ENCODE results near the gene TMPRSS2.
"Not testable (repeated sequence)": the region's sequence is repeated elsewhere in the genome, so short reads cannot be mapped to it uniquely, and the experiment has no call there.

TMPRSS2 gene

DNA sequence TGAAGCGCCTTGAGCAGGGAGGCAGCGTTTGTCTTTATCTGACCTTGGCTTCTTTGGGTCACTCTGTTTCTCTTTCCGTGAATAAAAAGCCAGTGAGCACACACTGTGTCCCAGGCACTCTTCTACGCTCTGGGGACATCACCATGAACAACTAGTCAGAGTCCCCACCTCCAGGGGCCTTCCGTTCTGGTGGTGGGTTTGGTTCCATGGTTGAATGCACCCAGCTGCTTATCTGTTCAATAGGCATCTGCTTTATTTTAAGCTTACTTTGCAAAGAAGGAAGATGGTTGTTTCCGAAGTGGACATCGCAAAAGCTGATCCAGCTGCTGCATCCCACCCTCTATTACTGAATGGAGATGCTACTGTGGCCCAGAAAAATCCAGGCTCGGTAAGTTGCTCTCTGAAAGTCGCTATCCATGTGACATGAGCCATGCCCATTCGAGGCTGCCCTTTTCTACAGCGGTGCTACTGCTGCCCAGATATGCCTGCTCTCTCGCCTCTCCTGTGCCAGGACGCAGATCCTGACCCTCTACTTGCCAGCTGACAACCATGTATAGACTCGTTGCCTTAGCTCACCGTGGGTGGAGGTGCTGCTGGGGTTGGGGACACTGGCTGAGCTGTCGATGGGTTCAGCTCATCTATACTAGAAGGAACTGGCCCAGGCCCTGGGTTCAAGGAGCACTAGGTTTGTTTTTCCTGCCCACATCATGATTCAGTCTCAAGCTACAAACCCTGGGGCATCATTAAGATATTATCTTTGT is 76.0 kb downstream of the TMPRSS2 start:
- Histone ChIP-seq H3K4me1 (ENCODE audit: insufficient read depth, low read length) (no peaks in the 10 kb centered on the region), H3K36me3 (ENCODE audit: insufficient read depth, low read length) (no peaks in the 10 kb centered on the region), H3K9me3 (ENCODE audit: low read length) (no peaks in the 10 kb centered on the region), H3K4me3 (ENCODE audit: low read length) (no peak overlapping the region), H2AFZ (ENCODE audit: low read depth, low read length) (no peak overlapping the region), H3K27me3 (ENCODE audit: insufficient read depth, low read length) (peaks cover 2% of the 10 kb centered on the region)

DNA sequence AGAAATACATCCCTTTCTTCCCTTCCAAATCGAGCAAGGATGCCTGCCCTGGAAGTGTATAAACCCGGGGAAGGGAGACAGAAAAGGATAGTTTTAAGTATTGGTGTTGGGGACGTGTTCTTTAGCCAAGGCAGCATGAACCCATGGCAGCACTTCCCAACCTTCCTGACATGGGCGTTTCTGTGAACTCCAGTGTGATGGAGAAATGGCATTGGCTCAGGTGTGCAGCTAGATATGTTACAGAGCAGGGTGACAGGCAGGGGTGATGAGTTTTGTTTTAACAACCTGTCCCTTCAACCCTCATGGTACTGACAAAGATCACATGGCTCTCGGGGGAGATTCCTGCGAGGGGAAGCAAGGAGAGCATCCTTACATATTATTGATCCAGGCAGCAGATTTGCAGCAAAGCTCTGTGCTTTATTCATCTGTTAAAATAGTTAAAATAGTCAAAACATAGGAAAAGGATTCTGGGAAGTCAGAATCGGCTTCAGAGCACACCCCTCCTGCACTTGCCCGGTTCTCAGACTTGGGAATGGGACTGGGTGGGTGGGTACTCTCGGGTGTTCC is 78.0 kb downstream of the TMPRSS2 start:
- Histone ChIP-seq H3K9me3 (ENCODE audit: low read length) (no peaks in the 10 kb centered on the region), H3K4me1 (ENCODE audit: insufficient read depth, low read length) (no peaks in the 10 kb centered on the region), H3K4me3 (ENCODE audit: low read length) (no peak overlapping the region), H3K36me3 (ENCODE audit: insufficient read depth, low read length) (no peaks in the 10 kb centered on the region), H2AFZ (ENCODE audit: low read depth, low read length) (no peak overlapping the region), H3K27me3 (ENCODE audit: insufficient read depth, low read length) (peaks cover 10% of the 10 kb centered on the region)

DNA sequence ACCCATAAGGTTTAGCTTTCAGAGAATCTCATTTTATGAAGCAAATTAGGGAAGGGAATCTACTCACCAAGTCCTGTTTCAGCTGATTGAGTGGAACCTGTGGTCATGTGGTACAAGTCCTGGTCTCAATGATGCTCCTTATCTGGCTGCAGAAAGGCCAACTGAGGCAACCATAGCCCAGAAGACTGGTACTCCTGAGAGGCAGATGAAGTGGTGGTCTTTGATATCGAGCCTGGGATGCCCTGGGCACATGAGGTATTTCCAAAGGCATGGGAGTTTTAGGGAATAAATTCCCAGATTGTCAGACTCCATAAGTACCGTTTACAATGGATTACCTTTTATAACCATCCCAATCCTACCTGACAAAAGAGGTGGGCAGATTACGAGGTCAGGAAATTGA is 78.7 kb downstream of the TMPRSS2 start:
- H3K27me3 ChIP-seq (ENCODE audit: insufficient read depth, low read length): peaks cover 10% of the 10 kb centered on the region
- H3K4me1 ChIP-seq (ENCODE audit: insufficient read depth, low read length): no peaks in the 10 kb centered on the region
- H3K36me3 ChIP-seq (ENCODE audit: insufficient read depth, low read length): no peaks in the 10 kb centered on the region
- H3K4me3 ChIP-seq (ENCODE audit: low read length): no peak overlapping the region
- no peaks in the 10 kb centered on the region for H3K9me3 ChIP-seq (ENCODE audit: low read length)
- no peak overlapping the region for H2AFZ ChIP-seq (ENCODE audit: low read depth, low read length)

DNA sequence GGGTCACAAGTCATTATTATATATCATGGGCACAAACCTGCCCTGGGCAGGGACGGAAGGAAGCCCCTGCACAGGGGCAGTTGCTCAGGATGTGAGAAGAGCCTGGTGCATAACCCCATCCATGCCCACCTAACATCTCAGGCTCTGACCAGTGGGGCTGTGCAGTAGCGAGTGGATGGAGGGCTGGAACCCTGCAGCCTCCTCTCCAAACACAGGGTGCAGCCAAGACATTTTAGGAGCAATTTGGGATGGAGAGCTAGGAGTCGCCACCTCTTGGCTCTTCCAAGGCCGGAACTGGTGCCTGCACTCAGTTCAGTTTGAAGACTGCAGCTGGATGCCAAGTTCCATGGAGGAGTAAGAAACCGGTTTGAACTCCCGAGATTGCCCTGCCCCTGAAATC is 79.1 kb downstream of the TMPRSS2 start:
- H3K27me3 ChIP-seq (ENCODE audit: insufficient read depth, low read length): peaks cover 10% of the 10 kb centered on the region

DNA sequence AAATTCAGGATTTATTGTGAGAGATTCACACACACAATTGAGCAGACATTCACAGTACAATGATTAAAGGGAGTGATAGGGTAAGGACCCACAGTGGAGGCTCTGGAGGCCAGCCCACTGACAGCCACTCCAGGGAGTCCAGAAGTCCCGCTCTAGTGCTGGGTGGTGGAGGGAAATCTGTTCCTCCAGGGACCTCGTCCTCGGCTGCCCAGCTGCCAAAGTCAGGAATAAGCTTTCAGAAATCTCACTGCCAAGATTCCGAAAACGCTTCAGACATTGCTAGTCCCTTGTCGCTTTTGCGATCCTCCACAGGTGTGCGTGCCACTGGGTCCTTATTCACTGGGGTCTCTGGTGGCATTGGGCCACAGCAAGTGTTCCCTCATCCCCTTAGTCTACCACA is 79.6 kb downstream of the TMPRSS2 start:
- H3K4me3 ChIP-seq (ENCODE audit: low read length): no peak overlapping the region
- peaks cover 10% of the 10 kb centered on the region for H3K27me3 ChIP-seq (ENCODE audit: insufficient read depth, low read length)
- H3K36me3 ChIP-seq (ENCODE audit: insufficient read depth, low read length): no peaks in the 10 kb centered on the region
- H3K4me1 ChIP-seq (ENCODE audit: insufficient read depth, low read length): no peaks in the 10 kb centered on the region
- H2AFZ ChIP-seq (ENCODE audit: low read depth, low read length): no peak overlapping the region
- no peaks in the 10 kb centered on the region for H3K9me3 ChIP-seq (ENCODE audit: low read length)

More for the DNA sequence above, 79.1 kb downstream of the TMPRSS2 start:
- Histone ChIP-seq H3K4me1 (ENCODE audit: insufficient read depth, low read length) (no peaks in the 10 kb centered on the region), H3K4me3 (ENCODE audit: low read length) (no peak overlapping the region), H3K36me3 (ENCODE audit: insufficient read depth, low read length) (no peaks in the 10 kb centered on the region), H3K9me3 (ENCODE audit: low read length) (no peaks in the 10 kb centered on the region), H2AFZ (ENCODE audit: low read depth, low read length) (no peak overlapping the region)

DNA sequence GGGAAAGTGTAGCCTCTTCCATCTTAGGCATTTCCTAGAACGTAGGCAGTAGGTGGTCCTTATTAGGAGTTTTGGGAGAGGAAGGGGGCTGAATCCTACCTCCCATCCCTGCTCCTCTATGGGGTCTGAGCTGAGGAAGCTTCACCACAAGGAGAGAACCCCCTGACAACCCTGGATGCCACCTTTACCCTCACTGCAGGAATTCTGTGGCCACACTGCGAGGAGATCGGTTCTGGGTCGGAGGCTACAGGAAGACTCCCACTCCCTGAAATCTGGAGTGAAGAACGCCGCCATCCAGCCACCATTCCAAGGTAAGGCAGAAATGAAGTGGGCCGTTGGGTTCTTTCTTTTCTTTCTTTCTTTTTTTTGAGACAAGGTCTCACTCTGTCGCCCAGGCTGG is 80.4 kb downstream of the TMPRSS2 start:
- Histone ChIP-seq H3K27me3 (ENCODE audit: insufficient read depth, low read length) (peaks cover 10% of the 10 kb centered on the region), H3K4me1 (ENCODE audit: insufficient read depth, low read length) (no peaks in the 10 kb centered on the region), H3K9me3 (ENCODE audit: low read length) (no peaks in the 10 kb centered on the region), H3K4me3 (ENCODE audit: low read length) (no peak overlapping the region), H3K36me3 (ENCODE audit: insufficient read depth, low read length) (no peaks in the 10 kb centered on the region), H2AFZ (ENCODE audit: low read depth, low read length) (no peak overlapping the region)

DNA sequence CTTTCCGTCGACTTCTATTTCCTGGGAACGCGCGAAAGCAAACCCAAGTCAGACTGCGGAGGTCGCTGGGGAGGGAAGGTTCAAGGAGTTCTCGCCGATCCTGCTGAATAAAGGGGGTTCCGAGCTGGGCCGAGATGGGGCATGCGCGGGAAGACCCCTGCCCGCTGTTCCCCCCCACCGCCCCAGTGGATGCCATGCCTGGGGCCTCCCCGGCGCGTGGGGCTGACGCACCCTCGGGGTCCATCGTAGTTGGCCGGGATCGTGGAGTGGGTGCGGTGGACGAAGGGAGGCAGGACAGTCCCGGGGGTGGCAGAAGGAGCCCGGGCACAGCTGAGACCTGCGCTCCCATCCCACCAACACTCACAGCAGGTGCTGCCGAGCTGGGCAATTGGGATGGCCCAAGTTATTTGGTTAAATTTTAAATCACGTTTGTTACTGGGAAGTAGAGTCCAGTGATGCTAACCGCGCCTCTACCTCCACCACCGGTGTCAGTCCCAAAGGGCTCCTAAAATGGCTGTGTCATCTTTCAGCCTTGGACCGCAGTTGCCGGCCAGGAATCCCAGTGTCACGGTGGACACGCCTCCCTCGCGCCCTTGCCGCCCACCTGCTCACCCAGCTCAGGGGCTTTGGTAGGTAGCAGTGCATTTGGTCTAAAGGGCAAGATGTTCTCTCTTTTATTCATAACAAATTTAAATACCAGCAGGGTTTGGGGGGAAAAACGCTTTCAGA is 81.1 kb downstream of the TMPRSS2 start:
- H3K4me3 ChIP-seq (ENCODE audit: low read length): no peak overlapping the region
- peaks cover 10% of the 10 kb centered on the region for H3K27me3 ChIP-seq (ENCODE audit: insufficient read depth, low read length)

DNA sequence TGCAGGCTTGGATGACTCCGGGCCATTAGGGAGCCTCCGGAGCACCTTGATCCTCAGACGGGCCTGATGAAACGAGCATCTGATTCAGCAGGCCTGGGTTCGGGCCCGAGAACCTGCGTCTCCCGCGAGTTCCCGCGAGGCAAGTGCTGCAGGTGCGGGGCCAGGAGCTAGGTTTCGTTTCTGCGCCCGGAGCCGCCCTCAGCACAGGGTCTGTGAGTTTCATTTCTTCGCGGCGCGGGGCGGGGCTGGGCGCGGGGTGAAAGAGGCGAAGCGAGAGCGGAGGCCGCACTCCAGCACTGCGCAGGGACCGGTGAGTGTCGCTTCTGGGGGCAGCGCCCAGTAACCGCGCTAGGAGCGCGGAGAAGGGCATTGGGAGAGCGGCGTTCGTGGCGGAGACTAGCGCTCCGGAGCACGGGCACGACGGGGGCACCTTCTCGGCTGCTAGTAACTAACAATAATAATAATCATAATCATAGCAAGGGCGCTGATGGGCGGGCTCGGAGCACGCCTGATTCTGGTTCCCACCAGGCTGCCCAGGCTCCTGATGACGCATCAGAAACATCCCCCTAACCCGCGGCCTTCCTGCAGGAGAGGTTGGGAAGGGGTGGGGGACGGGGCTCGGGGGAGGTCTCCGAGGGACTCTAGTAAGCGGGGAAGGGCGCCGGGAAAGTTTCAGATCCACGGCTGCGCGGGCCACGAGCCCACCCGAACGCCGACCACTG is 81.8 kb downstream of the TMPRSS2 start, which contains the start of gene MX1:
Gene MX1 (plus strand): TSS at position 286 of the 722 bp plus-strand sequence. CDS start 5,832 bp downstream, outside the sequence.
- Histone ChIP-seq H3K9me3 (ENCODE audit: low read length) (no peaks in the 10 kb centered on the region), H3K4me1 (ENCODE audit: insufficient read depth, low read length) (no peaks in the 10 kb centered on the region), H2AFZ (ENCODE audit: low read depth, low read length) (no peak within 1 kb of the TSS), H3K36me3 (ENCODE audit: insufficient read depth, low read length) (no peaks in the 10 kb centered on the region), H3K27me3 (ENCODE audit: insufficient read depth, low read length) (peaks cover 10% of the 10 kb centered on the region), H3K4me3 (ENCODE audit: low read length) (no peak within 1 kb of the TSS)

More for the DNA sequence above, 81.1 kb downstream of the TMPRSS2 start:
- Histone ChIP-seq H3K36me3 (ENCODE audit: insufficient read depth, low read length) (no peaks in the 10 kb centered on the region), H2AFZ (ENCODE audit: low read depth, low read length) (no peak overlapping the region), H3K4me1 (ENCODE audit: insufficient read depth, low read length) (no peaks in the 10 kb centered on the region), H3K9me3 (ENCODE audit: low read length) (no peaks in the 10 kb centered on the region)

DNA sequence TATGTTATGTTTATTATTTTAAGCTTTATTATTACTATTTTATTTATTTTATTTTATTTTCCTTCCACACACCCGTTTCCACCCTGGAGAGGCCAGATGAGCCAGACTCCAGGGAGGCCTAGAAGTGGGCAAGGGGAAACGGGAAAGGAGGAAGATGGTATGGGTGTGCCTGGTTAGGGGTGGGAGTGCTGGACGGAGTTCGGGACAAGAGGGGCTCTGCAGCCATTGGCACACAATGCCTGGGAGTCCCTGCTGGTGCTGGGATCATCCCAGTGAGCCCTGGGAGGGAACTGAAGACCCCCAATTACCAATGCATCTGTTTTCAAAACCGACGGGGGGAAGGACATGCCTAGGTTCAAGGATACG is 82.4 kb downstream of the TMPRSS2 start:
- no peaks in the 10 kb centered on the region for H3K9me3 ChIP-seq (ENCODE audit: low read length)
- H3K4me1 ChIP-seq (ENCODE audit: insufficient read depth, low read length): no peaks in the 10 kb centered on the region
- H3K36me3 ChIP-seq (ENCODE audit: insufficient read depth, low read length): no peaks in the 10 kb centered on the region
- peaks cover 10% of the 10 kb centered on the region for H3K27me3 ChIP-seq (ENCODE audit: insufficient read depth, low read length)
- H3K4me3 ChIP-seq (ENCODE audit: low read length): no peak overlapping the region
- no peak overlapping the region for H2AFZ ChIP-seq (ENCODE audit: low read depth, low read length)

DNA sequence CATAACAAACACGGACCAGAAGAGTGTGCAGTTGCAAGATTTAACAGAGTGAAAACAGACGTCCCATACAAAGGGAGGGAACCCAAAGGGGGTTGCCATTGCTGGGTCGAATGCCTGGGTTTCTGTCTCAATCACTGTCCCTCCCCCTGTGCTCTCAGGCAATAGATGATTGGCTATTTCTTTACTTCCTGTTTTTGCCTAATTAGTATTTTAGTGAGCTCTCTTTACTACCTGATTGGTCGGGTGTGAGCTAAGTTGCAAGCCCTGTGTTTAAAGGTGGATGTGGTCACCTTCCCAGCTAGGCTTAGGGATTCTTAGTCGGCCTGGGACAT is 84.7 kb downstream of the TMPRSS2 start:
- not testable (repeated sequence) for H3K27me3 ChIP-seq (ENCODE audit: insufficient read depth, low read length); H3K9me3 ChIP-seq (ENCODE audit: low read length); H3K4me3 ChIP-seq (ENCODE audit: low read length); H3K36me3 ChIP-seq (ENCODE audit: insufficient read depth, low read length); H2AFZ ChIP-seq (ENCODE audit: low read depth, low read length); H3K4me1 ChIP-seq (ENCODE audit: insufficient read depth, low read length)

DNA sequence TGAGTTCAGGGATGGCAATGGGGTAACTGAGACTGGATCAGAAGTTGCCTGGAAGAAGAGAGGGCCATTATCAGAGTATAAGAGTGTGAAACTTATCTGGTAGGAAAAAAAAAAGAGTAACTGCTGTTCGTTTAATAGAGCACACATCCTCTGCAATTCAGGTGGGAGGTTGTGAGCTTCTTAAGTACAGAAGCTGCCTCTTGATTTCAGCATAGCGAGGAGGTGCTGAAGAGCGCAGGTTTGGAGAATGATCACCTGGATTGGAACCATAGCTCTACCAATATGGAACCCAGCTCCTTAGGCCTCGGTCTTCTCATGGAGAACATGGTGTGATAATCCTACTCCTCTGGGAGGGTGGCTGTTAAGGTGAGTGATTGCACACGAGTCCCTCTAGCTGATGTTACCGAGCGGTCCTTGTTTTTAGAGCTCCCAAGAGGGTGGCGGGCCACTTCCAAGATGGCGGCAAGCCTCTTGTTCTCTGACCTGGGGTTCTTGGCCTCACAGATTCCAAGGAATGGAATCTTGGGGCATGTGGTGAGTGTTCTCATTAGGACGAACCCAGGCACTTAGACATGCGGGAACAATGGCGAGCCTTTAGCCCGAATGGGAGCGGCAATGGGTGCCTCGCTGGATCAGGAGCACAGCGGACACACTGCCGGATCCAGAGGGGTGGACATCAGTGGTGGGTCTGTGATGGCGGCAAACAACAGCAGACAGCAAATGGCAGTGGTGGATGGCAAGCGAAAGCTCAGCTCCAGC is 85.2 kb downstream of the TMPRSS2 start:
- Histone ChIP-seq H3K4me1 (ENCODE audit: insufficient read depth, low read length) (no peaks in the 10 kb centered on the region), H3K9me3 (ENCODE audit: low read length) (no peaks in the 10 kb centered on the region), H3K4me3 (ENCODE audit: low read length) (no peak overlapping the region), H3K27me3 (ENCODE audit: insufficient read depth, low read length) (peaks cover 10% of the 10 kb centered on the region), H3K36me3 (ENCODE audit: insufficient read depth, low read length) (no peaks in the 10 kb centered on the region), H2AFZ (ENCODE audit: low read depth, low read length) (no peak overlapping the region)

DNA sequence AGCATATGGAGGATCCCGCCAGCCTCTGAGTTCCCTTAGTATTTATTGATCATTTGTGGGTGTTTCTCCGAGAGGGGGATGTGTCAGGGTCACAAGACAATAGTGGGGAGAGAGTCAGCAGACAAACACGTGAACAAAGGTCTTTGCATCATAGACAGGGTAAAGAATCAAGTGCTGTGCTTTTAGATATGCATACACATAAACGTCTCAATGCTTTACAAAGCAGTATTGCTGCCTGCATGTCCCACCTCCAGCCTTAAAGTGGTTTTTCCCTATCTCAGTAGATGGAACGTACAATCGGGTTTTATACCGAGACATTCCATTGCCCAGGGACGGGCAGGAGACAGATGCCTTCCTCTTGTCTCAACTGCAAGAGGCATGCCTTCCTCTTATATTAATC is 87.0 kb downstream of the TMPRSS2 start:
- H3K9me3 ChIP-seq (ENCODE audit: low read length); H3K27me3 ChIP-seq (ENCODE audit: insufficient read depth, low read length); H3K4me1 ChIP-seq (ENCODE audit: insufficient read depth, low read length); H3K4me3 ChIP-seq (ENCODE audit: low read length); H3K36me3 ChIP-seq (ENCODE audit: insufficient read depth, low read length): not testable (repeated sequence)
- peak overlapping the region; percentile 83 for H2AFZ ChIP-seq (ENCODE audit: low read depth, low read length)
